ENCODE results near the gene PLCG1.
"Not testable (repeated sequence)": the region's sequence is repeated elsewhere in the genome, so short reads cannot be mapped to it uniquely, and the experiment has no call there.

- TF ChIP-seq, protein P1, sequence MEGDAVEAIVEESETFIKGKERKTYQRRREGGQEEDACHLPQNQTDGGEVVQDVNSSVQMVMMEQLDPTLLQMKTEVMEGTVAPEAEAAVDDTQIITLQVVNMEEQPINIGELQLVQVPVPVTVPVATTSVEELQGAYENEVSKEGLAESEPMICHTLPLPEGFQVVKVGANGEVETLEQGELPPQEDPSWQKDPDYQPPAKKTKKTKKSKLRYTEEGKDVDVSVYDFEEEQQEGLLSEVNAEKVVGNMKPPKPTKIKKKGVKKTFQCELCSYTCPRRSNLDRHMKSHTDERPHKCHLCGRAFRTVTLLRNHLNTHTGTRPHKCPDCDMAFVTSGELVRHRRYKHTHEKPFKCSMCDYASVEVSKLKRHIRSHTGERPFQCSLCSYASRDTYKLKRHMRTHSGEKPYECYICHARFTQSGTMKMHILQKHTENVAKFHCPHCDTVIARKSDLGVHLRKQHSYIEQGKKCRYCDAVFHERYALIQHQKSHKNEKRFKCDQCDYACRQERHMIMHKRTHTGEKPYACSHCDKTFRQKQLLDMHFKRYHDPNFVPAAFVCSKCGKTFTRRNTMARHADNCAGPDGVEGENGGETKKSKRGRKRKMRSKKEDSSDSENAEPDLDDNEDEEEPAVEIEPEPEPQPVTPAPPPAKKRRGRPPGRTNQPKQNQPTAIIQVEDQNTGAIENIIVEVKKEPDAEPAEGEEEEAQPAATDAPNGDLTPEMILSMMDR (IDR thresholded peaks at IDR 0.05; ENCODE audit: low read depth, low read length, poor library complexity, severe bottlenecking), result not testable (repeated sequence)
- not testable (repeated sequence) for TF ChIP-seq EZH2phosphoT487 (IDR thresholded peaks at IDR 0.05; ENCODE audit: borderline replicate concordance, low read length)
Measured at GRCh38 chr20:41132388-41132775, 5.0 kb upstream of the PLCG1 start.

Measured in DOHH2 (cell line).